ENCODE measurements around the gene TTC39C. TPM values are rescaled to one million over a fixed set of nuclear protein-coding genes. Genes with fewer than 3 reads are reported as not detected.

The TTC39C gene
- total RNA-seq: 10 to 100 TPM; 31.2 to 40.0 TPM

DNA sequence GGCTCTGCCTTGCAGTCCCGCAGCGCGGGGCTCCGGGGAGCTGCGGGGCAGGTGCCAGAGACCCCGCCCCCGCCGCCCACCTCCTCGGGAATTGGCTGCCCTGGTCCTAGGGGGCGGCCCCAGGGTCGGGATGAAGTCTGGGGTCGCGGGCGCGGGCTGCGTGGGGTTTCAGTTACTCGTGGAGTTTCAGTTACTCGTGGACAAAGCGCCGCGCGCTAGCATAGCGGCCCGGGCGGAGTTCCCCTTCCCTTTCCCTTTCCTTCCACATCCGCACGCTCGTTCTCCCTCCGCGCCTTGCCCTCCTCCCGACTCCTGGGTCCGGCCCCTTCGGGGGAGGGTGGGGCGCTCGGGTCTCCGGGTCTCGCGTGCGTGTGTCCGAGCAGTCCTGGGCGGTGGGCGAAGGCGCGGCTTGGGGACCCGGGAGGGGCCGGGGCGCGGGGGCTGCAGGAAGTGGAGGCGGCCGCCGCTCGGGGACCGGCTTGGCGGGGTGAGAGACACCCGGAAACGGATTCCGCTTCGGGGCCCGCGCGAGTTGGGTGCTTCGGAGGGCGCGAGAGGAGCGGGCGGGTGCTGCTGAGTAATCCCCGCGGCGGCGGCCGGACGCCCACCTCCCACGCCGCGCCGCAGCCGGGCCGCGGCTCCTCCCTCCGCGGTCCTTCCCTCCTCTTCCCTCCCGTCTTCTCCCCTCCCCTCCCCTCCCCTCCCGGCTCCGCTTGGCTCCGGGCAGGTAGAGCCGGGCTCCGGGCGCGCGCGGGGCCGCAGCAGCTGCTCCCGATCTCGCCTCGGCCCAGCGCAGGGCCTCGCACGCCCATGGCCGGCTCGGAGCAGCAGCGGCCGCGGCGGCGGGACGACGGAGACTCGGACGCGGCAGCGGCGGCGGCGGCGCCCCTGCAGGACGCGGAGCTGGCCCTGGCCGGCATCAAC is at the start of gene TTC39C:
TSS of gene TTC39C (plus strand) at position 693 of the 924 bp plus-strand sequence. CDS start at position 811, 118 bp downstream.
- no peaks in the 10 kb centered on the region for H3K36me3 ChIP-seq
- H3K4me3 ChIP-seq: peak within 1 kb of the TSS; percentile 72 to 87
- peak within 1 kb of the TSS; percentile 82 to 86 for H3K27ac ChIP-seq
- intact Hi-C loops (cut with DNase I): loop anchor here (5.0 kb wide), 1 partner anchor 87 kb away; no protein-coding TSS in a partner anchor
- H3K4me1 ChIP-seq (replicated peaks): no peaks in the 10 kb centered on the region
- DNase-seq (ENCODE audit: low spot score): peak; percentile 54
- H3K9me3 ChIP-seq: no peaks in the 10 kb centered on the region
- no peaks in the 10 kb centered on the region for H3K27me3 ChIP-seq (replicated peaks; ENCODE audit: insufficient read depth)
- no peak for TF ChIP-seq POLR2A (IDR thresholded peaks at IDR 0.05)
- TF ChIP-seq, protein P1, sequence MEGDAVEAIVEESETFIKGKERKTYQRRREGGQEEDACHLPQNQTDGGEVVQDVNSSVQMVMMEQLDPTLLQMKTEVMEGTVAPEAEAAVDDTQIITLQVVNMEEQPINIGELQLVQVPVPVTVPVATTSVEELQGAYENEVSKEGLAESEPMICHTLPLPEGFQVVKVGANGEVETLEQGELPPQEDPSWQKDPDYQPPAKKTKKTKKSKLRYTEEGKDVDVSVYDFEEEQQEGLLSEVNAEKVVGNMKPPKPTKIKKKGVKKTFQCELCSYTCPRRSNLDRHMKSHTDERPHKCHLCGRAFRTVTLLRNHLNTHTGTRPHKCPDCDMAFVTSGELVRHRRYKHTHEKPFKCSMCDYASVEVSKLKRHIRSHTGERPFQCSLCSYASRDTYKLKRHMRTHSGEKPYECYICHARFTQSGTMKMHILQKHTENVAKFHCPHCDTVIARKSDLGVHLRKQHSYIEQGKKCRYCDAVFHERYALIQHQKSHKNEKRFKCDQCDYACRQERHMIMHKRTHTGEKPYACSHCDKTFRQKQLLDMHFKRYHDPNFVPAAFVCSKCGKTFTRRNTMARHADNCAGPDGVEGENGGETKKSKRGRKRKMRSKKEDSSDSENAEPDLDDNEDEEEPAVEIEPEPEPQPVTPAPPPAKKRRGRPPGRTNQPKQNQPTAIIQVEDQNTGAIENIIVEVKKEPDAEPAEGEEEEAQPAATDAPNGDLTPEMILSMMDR (IDR thresholded peaks at IDR 0.05): no peak
- TF ChIP-seq POLR2AphosphoS5 (IDR thresholded peaks at IDR 0.05): no peak
- under 1% methylated on average over 83 of the region's 118 CpGs for WGBS

DNA sequence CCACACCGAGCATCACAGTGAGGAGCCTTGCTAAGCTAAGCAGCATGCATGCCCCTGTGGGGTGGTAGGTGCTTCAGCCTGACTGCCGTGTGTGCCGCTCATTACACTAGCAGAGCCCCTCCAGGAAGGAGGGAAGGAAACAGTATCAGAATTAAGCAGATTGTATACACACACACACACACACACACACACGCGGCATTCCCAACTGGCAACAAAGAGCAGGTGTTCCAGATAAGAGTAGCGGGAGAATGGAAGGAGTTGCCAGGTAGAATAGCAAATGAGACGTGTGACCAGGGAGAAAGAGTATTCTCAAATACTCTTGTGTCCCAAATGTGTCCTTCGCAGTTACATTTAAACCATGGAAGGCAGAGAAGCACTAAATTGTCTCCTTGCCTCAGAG is 47.6 kb upstream of the TTC39C start:
- Histone ChIP-seq H3K27me3 (replicated peaks; ENCODE audit: insufficient read depth) (no peaks in the 10 kb centered on the region), H3K9me3 (no peaks in the 10 kb centered on the region), H3K4me3 (no peak overlapping the region), H3K4me1 (replicated peaks) (no peaks in the 10 kb centered on the region), H3K27ac (no peak overlapping the region), H3K36me3 (no peaks in the 10 kb centered on the region)
- 91% methylated on average over 8 of the region's 8 CpGs for WGBS
- TF ChIP-seq POLR2AphosphoS5 (IDR thresholded peaks at IDR 0.05) (no peak), POLR2A (IDR thresholded peaks at IDR 0.05) (no peak)
- TF ChIP-seq, protein P1 (IDR thresholded peaks at IDR 0.05): no peak
- DNase-seq (ENCODE audit: low spot score): no peak
- intact Hi-C loops (cut with DNase I): no loop called here

DNA sequence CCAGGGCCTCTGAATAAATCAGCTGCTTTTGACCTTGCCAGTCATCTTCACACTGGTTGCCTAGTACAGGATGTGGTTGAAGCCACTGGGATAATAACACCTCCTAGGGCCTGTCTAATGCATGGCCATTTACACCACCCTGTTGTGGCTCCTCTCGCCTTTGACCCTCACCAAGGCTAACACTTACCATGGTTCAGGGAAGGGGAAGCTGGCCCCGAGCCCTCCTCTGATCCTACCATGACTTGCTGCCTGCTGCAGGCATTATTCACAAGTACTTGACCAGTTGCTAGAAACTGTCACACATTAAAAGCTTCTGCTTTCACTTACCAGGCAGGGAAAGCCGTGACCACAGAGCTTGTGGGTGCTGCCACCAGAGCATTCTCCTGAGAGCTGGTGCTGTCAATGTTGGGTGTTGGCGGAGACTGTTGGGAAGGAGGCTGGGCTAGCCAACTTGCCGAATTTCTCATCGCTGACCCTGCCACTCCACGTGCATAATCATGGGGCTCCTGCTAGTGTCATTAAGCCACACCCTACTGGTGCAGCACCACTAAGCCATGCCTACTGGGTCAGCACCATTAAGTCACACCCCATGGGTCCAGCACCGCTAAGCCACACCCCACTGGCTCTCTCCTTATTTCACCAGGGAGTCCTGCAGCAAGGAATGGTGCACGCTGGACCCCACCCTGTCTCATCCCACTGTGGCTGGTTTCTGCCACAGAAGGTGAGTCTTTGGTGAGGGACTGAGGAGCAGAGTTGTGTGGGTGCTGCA is 47.0 kb upstream of the TTC39C start:
- H3K36me3 ChIP-seq: no peaks in the 10 kb centered on the region
- H3K27ac ChIP-seq: no peak overlapping the region
- no peaks in the 10 kb centered on the region for H3K4me1 ChIP-seq (replicated peaks)
- DNase-seq (ENCODE audit: low spot score): no peak
- intact Hi-C loops (cut with DNase I): no loop called here
- no peak overlapping the region for H3K4me3 ChIP-seq
- TF ChIP-seq POLR2A (IDR thresholded peaks at IDR 0.05) (no peak), POLR2AphosphoS5 (IDR thresholded peaks at IDR 0.05) (no peak)
- TF ChIP-seq, protein P1 (IDR thresholded peaks at IDR 0.05): no peak
- 92% methylated on average over 9 of the region's 9 CpGs for WGBS
- H3K9me3 ChIP-seq: no peaks in the 10 kb centered on the region
- no peaks in the 10 kb centered on the region for H3K27me3 ChIP-seq (replicated peaks; ENCODE audit: insufficient read depth)

DNA sequence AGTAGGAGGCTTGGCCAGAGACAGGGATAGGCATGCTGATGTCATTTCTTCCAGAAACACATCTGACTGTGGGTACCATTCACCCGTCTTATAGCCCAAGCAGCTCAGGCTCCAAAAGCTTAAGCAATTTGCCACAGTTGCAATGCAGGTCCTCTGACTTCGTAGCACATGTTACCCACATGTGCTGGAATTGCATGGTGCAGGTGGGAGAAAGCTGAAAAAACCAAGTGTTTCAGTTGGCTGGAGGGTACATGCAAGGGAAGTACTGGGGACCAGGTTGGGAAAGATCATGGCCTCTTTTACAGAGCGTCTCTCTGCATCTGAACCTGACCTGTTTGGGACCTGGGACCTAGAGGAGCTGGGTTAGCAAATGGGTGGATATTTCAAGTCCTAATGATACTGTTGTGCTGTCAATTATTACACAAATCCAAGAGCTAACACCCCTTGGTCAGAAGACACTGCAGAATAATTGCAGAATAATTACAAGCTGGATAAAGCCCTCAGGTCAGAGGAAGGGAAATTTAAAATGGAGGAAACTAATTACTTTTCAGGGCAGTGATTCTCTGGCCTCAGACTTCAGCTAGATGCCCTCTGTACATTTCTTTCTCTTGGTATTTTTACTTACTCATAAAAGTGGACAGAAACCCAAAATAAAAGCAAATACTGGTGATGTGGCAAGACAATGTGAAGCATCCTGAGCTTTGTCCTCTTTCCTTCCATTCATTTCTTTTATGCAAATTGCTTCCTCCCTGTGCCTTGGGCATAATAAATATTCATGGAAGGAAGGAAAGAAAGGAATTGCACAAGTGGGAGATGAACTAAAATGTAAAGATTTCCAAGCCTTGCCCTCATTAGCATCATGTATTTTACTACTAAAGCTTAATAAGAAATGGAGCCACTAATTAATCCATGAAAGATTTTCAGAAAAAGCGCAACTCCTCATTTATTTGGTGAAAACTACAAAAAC is 45.6 kb upstream of the TTC39C start:
- no peak for DNase-seq (ENCODE audit: low spot score)
- H3K36me3 ChIP-seq: no peaks in the 10 kb centered on the region
- 96% methylated on average over 4 of the region's 4 CpGs for WGBS
- H3K27me3 ChIP-seq (replicated peaks; ENCODE audit: insufficient read depth): no peaks in the 10 kb centered on the region
- H3K4me1 ChIP-seq (replicated peaks): no peaks in the 10 kb centered on the region
- H3K9me3 ChIP-seq: no peaks in the 10 kb centered on the region
- no peak overlapping the region for H3K4me3 ChIP-seq
- intact Hi-C loops (cut with DNase I): no loop called here
- TF ChIP-seq POLR2AphosphoS5 (IDR thresholded peaks at IDR 0.05) (no peak), POLR2A (IDR thresholded peaks at IDR 0.05) (no peak)
- TF ChIP-seq, protein P1 (IDR thresholded peaks at IDR 0.05): no peak
- no peak overlapping the region for H3K27ac ChIP-seq
